ENCODE measurements around the gene VWA1. TPM values are rescaled to one million over a fixed set of nuclear protein-coding genes. Genes with fewer than 3 reads are reported as not detected.
A peak's percentile ranks its signal among the peaks of the same experiment; 100 is the strongest.

The VWA1 gene
- total and polyA plus RNA-seq, 2 of the 4 experiments (the other 2 are of a cell fraction): 1.1 to 6.1 TPM

DNA sequence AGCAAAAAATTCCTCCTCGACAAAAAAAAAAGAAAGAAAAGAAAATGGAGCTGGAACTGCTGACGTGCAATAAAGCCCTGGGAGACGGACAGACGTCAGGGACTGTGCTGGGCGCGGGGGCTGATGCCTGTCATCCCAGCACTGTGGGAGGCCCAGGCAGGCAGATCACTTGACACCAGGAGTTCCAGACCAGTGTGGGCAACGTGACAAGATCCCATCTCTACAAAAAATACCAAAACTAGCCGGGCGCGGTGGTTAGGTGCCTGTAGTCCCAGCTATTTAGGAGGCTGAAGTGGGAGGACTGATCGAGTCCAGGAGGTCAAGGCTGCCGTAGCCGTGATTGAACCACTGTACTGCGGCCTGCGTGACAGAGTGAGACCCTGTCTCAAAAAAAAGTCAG, 10.8 kb upstream of the VWA1 start:
- dilution Hi-C loops (cut with HindIII; ENCODE audit: low sequenced_read_pairs, unreplicated experiment): no loop called here

More for the DNA sequence above, 10.8 kb upstream of the VWA1 start:
- H4K20me1 ChIP-seq (ENCODE audit: insufficient read depth, low read length): no peaks in the 10 kb centered on the region
- no peaks in the 10 kb centered on the region for H3K9me3 ChIP-seq (ENCODE audit: control insufficient read depth, insufficient read depth, low read length)
- no peak overlapping the region for H3K4ac ChIP-seq (ENCODE audit: low read depth, low read length)
- no peak overlapping the region for H4K91ac ChIP-seq (ENCODE audit: insufficient read depth, low read depth, low read length)
- no peak overlapping the region for H2BK120ac ChIP-seq (ENCODE audit: low read depth, low read length)
- H4K8ac ChIP-seq (ENCODE audit: low read depth in 2 of 2, low read length in 2 of 2): no peak overlapping the region
- intact Hi-C loops (cut with micrococcal nuclease) (no loop called here), in situ Hi-C loops (cut with MboI; ENCODE audit: low sequenced_read_pairs) (no loop called here)
- H3K23ac ChIP-seq (ENCODE audit: low read depth, low read length): no peak overlapping the region
- ATAC-seq (ENCODE audit: low read depth) (no peak), DNase-seq (no peak)
- H2BK15ac ChIP-seq (ENCODE audit: low read depth, low read length): no peak overlapping the region
- H3K9me1 ChIP-seq (ENCODE audit: insufficient read depth, low read length): no peaks in the 10 kb centered on the region
- TF ChIP-seq NFE2L2 (IDR thresholded peaks at IDR 0.05; ENCODE audit: low read depth, low read length) (no peak), MAFK (IDR thresholded peaks at IDR 0.05; ENCODE audit: low read depth, low read length) (no peak), FOS (IDR thresholded peaks at IDR 0.05; ENCODE audit: low read depth, low read length) (no peak), POLR2A (IDR thresholded peaks at IDR 0.05; ENCODE audit: low read depth, low read length) (no peak), RAD21 (IDR thresholded peaks at IDR 0.05; ENCODE audit: low read length) (no peak), SMC3 (IDR thresholded peaks at IDR 0.05; ENCODE audit: low read depth, low read length) (no peak), MXI1 (IDR thresholded peaks at IDR 0.05; ENCODE audit: borderline replicate concordance, low read depth, low read length) (no peak), CEBPB (IDR thresholded peaks at IDR 0.05; ENCODE audit: low read depth, low read length) (no peak), CHD1 (IDR thresholded peaks at IDR 0.05; ENCODE audit: low read depth, low read length) (no peak), MAZ (IDR thresholded peaks at IDR 0.05; ENCODE audit: borderline replicate concordance, low read depth, low read length) (no peak), RCOR1 (IDR thresholded peaks at IDR 0.05; ENCODE audit: insufficient replicate concordance, low read length) (no peak), BHLHE40 (IDR thresholded peaks at IDR 0.05; ENCODE audit: low read depth, low read length) (no peak), RFX5 (IDR thresholded peaks at IDR 0.05; ENCODE audit: low read depth, low read length) (no peak)
- TF ChIP-seq, protein P1, sequence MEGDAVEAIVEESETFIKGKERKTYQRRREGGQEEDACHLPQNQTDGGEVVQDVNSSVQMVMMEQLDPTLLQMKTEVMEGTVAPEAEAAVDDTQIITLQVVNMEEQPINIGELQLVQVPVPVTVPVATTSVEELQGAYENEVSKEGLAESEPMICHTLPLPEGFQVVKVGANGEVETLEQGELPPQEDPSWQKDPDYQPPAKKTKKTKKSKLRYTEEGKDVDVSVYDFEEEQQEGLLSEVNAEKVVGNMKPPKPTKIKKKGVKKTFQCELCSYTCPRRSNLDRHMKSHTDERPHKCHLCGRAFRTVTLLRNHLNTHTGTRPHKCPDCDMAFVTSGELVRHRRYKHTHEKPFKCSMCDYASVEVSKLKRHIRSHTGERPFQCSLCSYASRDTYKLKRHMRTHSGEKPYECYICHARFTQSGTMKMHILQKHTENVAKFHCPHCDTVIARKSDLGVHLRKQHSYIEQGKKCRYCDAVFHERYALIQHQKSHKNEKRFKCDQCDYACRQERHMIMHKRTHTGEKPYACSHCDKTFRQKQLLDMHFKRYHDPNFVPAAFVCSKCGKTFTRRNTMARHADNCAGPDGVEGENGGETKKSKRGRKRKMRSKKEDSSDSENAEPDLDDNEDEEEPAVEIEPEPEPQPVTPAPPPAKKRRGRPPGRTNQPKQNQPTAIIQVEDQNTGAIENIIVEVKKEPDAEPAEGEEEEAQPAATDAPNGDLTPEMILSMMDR (conservative IDR thresholded peaks at IDR 0.05; ENCODE audit: low read depth, low read length): no peak
- TF ChIP-seq, protein P2, sequence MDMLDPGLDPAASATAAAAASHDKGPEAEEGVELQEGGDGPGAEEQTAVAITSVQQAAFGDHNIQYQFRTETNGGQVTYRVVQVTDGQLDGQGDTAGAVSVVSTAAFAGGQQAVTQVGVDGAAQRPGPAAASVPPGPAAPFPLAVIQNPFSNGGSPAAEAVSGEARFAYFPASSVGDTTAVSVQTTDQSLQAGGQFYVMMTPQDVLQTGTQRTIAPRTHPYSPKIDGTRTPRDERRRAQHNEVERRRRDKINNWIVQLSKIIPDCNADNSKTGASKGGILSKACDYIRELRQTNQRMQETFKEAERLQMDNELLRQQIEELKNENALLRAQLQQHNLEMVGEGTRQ (IDR thresholded peaks at IDR 0.05; ENCODE audit: low read depth, low read length): no peak
- TF ChIP-seq, protein P3, sequence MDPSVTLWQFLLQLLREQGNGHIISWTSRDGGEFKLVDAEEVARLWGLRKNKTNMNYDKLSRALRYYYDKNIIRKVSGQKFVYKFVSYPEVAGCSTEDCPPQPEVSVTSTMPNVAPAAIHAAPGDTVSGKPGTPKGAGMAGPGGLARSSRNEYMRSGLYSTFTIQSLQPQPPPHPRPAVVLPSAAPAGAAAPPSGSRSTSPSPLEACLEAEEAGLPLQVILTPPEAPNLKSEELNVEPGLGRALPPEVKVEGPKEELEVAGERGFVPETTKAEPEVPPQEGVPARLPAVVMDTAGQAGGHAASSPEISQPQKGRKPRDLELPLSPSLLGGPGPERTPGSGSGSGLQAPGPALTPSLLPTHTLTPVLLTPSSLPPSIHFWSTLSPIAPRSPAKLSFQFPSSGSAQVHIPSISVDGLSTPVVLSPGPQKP (IDR thresholded peaks at IDR 0.05; ENCODE audit: borderline replicate concordance, low read depth, low read length): no peak
- no peak overlapping the region for H3K27ac ChIP-seq (ENCODE audit: insufficient read depth, low read length)
- no peak overlapping the region for H2BK5ac ChIP-seq (ENCODE audit: low read depth, low read length, poor library complexity, severe bottlenecking)
- POLR2A ChIA-PET (ENCODE audit: unreplicated experiment): interaction anchor here (0.5 kb wide), 1 partner anchor 33 kb away, joined by 3 read pairs; no protein-coding TSS in a partner anchor
- peak overlapping the region; percentile 72 for H2AK9ac ChIP-seq (replicated peaks; ENCODE audit: low read depth, low read length, poor library complexity)
- CTCF ChIA-PET: no interaction called here
- no peak overlapping the region for H3K56ac ChIP-seq (ENCODE audit: extremely low read depth, insufficient read depth, low read length)
- peaks cover 5% of the 10 kb centered on the region; the same call in 1 of the 2 replicates for H3K4me1 ChIP-seq (ENCODE audit: control insufficient read depth, insufficient read depth, low read length)
- no peak overlapping the region for H3K9ac ChIP-seq (ENCODE audit: low read depth, low read length)
- H2AK5ac ChIP-seq (ENCODE audit: low read depth, low read length): no peak overlapping the region
- no peak overlapping the region for H3K18ac ChIP-seq (ENCODE audit: low read depth, low read length)
- no peak overlapping the region for H4K5ac ChIP-seq (ENCODE audit: low read depth, low read length)
- BruUV-seq (replicated peaks): no TSS peak
- no peak overlapping the region for H3K14ac ChIP-seq (replicated peaks; ENCODE audit: low read depth, low read length)
- WGBS, 2 experiments (ENCODE audit: extremely low coverage in 2 of 2, insufficient read length in 1 of 2): 77% methylated on average over 4 of the region's 15 CpGs; no CpG with 5 or more reads in 1 of the 2 experiments
- no peak overlapping the region for H2AFZ ChIP-seq (replicated peaks; ENCODE audit: low read length, poor library complexity)
- no peaks in the 10 kb centered on the region for H3K27me3 ChIP-seq (ENCODE audit: control insufficient read depth, insufficient read depth, low read length)
- no peaks in the 10 kb centered on the region for H3K36me3 ChIP-seq (ENCODE audit: control insufficient read depth, insufficient read depth, low read length)
- no peaks in the 10 kb centered on the region for H3K79me1 ChIP-seq (ENCODE audit: low read depth in 1 of 2, low read length in 2 of 2)
- no peak overlapping the region for H2BK20ac ChIP-seq (ENCODE audit: low read depth, low read length)
- no peak overlapping the region for H3K4me3 ChIP-seq (ENCODE audit: insufficient read depth, low read depth, low read length)
- no peak overlapping the region for H3K4me2 ChIP-seq (ENCODE audit: low read depth, low read length)

All from IMR-90 (cell line).